ENCODE data around the gene GSTCD. TPM values are rescaled to one million over a fixed set of nuclear protein-coding genes. Genes with fewer than 3 reads are reported as not detected.

Gene GSTCD
- total and polyA plus RNA-seq, 2 donors (not counting 1 experiment from before 2014, with no cell fraction given) = 5.0 to 13.2 TPM

DNA sequence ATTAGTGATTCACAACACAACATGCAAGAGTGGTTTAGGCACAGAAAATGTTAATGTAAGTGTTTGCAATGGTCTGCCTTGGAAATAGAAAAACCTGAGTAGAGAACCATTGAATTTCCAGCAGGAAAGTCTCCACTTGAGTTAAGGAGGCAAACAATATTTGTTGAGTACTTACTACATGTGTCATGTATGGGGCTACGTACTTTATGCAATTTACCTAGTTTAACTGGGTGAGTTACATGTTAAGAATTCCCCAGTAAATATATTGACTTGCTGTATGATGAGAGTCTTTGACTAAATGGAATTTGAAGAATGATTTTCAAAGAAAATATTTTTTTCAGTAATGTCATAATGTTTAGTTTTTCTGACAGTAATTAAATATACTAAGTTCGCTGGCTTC is 178.9 kb downstream of the GSTCD start:
- H3K4me1 Mint-ChIP-seq = no peaks in the 10 kb centered on the region
- Histone ChIP-seq H3K9me3 (ENCODE audit: control extremely low read depth in 1 of 3, control insufficient read depth in 2 of 3, insufficient read depth in 1 of 3, low read length in 2 of 3) (no peaks in the 10 kb centered on the region), H3K4me2 (replicated peaks; ENCODE audit: low read depth, low read length, poor library complexity, severe bottlenecking) (no peak overlapping the region), H3K27me3 (replicated peaks in 1 of 4; ENCODE audit: control extremely low read depth in 1 of 4, control insufficient read depth in 3 of 4, insufficient read depth in 4 of 4, low read length in 3 of 4) (peaks cover 0 to 9% (median 0%) of the 10 kb centered on the region in 4 experiments), H3K4me1 (ENCODE audit: control insufficient read depth in 2 of 2, insufficient read depth in 2 of 2, low read length in 2 of 2) (no peaks in the 10 kb centered on the region), H3K27ac (ENCODE audit: low read length in 2 of 2) (no peak overlapping the region), H3K36me3 (replicated peaks in 1 of 2; ENCODE audit: control extremely low read depth in 1 of 2, control insufficient read depth in 1 of 2, extremely low read depth in 1 of 2, insufficient read depth in 2 of 2, low read length in 1 of 2) (no peaks in the 10 kb centered on the region), H2AFZ (ENCODE audit: insufficient read depth, low read depth, low read length, poor library complexity, severe bottlenecking) (no peak overlapping the region), H3K9ac (ENCODE audit: low read length) (no peak overlapping the region), H3K79me2 (ENCODE audit: control insufficient read depth, insufficient read depth, low read length) (no peaks in the 10 kb centered on the region), H4K20me1 (ENCODE audit: control insufficient read depth, insufficient read depth, low read length, poor library complexity, severe bottlenecking) (no peaks in the 10 kb centered on the region), H3K4me3 (ENCODE audit: control extremely low read depth in 1 of 5, extremely low read depth in 1 of 5, insufficient read depth in 1 of 5, low read depth in 2 of 5, low read length in 4 of 5) (no peak overlapping the region)
- no peak overlapping the region for H3K27ac Mint-ChIP-seq
- DNase-seq = no peak
- TF ChIP-seq, protein P1, sequence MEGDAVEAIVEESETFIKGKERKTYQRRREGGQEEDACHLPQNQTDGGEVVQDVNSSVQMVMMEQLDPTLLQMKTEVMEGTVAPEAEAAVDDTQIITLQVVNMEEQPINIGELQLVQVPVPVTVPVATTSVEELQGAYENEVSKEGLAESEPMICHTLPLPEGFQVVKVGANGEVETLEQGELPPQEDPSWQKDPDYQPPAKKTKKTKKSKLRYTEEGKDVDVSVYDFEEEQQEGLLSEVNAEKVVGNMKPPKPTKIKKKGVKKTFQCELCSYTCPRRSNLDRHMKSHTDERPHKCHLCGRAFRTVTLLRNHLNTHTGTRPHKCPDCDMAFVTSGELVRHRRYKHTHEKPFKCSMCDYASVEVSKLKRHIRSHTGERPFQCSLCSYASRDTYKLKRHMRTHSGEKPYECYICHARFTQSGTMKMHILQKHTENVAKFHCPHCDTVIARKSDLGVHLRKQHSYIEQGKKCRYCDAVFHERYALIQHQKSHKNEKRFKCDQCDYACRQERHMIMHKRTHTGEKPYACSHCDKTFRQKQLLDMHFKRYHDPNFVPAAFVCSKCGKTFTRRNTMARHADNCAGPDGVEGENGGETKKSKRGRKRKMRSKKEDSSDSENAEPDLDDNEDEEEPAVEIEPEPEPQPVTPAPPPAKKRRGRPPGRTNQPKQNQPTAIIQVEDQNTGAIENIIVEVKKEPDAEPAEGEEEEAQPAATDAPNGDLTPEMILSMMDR (IDR thresholded peaks at IDR 0.05) = no peak
- no peak for TF ChIP-seq EZH2 (IDR thresholded peaks at IDR 0.05; ENCODE audit: borderline replicate concordance, insufficient read depth, low read depth, low read length, poor library complexity, severe bottlenecking)
- no peak overlapping the region for H3K4me3 Mint-ChIP-seq
- ChIA-PET CTCF (no interaction called here), POLR2A (no interaction called here)
- H3K27me3 Mint-ChIP-seq = peaks cover 5% of the 10 kb centered on the region
- no peak for ATAC-seq (ENCODE audit: low read depth)
- no CpG with 5 or more reads among the region's 2 CpGs for WGBS (ENCODE audit: insufficient coverage)
- peaks cover 2% of the 10 kb centered on the region for H3K9me3 Mint-ChIP-seq (ENCODE audit: insufficient read depth)
- intact Hi-C loops (cut with micrococcal nuclease) = no loop called here

DNA sequence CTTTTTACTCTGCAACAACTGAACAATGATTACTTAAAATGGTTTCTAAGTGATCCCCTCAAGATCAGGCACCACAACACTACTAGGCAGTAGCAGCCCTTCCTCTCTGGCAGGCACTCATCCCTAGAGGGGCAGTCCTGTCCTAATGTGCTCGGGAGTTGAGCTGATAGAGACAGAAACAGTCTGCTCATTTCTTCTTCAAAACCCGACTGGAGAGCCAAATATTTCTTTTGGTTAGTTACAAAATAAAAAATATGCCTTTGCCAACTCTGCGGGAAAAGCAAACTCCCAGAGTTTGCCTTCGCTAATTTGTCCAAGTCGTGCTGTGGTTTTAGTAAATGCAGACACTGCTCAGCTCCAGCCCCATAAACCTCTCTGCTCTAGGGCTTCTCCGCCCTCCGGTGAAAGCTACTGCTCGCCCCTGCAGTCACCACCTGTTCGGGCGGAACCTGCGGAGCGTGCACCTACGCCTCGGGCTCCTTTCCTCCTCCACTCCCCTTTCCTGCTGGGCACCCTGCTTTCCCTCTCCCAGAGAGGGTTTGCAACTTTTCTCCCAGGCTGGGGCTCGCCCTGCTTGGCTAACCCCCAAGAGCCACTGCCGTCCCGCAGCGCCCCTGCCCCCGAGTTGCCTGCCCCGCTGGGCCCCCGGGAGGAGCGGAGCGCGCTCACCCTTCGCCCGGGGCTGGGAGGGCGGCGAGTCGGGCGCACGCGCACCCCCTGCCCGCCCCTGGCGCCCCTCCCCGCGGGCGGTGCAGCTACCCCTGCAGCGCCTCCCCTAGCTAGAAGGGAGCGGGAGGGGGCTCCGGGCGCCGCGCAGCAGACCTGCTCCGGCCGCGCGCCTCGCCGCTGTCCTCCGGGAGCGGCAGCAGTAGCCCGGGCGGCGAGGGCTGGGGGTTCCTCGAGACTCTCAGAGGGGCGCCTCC is 186.3 kb downstream of the GSTCD start, which contains the start of gene NPNT:
TSS of gene NPNT (plus strand) at position 812 of the 923 bp plus-strand sequence. CDS start 182 bp downstream, outside the sequence.
- peaks cover 13% of the 10 kb centered on the region for H3K4me1 Mint-ChIP-seq
- Histone ChIP-seq H2AFZ (ENCODE audit: insufficient read depth, low read depth, low read length, poor library complexity, severe bottlenecking) (peak within 1 kb of the TSS; percentile 53), H3K4me2 (replicated peaks; ENCODE audit: low read depth, low read length, poor library complexity, severe bottlenecking) (peak within 1 kb of the TSS; percentile 3), H3K4me1 (ENCODE audit: control insufficient read depth in 2 of 2, insufficient read depth in 2 of 2, low read length in 2 of 2) (peaks cover 7 to 10% of the 10 kb centered on the region in 2 donors), H3K9me3 (ENCODE audit: control extremely low read depth in 1 of 3, control insufficient read depth in 2 of 3, insufficient read depth in 1 of 3, low read length in 2 of 3) (no peaks in the 10 kb centered on the region), H3K4me3 (ENCODE audit: control extremely low read depth in 1 of 5, extremely low read depth in 1 of 5, insufficient read depth in 1 of 5, low read depth in 2 of 5, low read length in 4 of 5) (no peak within 1 kb of the TSS), H3K27ac (ENCODE audit: low read length in 2 of 2) (no peak within 1 kb of the TSS), H3K27me3 (replicated peaks in 1 of 4; ENCODE audit: control extremely low read depth in 1 of 4, control insufficient read depth in 3 of 4, insufficient read depth in 4 of 4, low read length in 3 of 4) (peaks cover 0 to 25% (median 16%) of the 10 kb centered on the region in 4 experiments), H3K36me3 (replicated peaks in 1 of 2; ENCODE audit: control extremely low read depth in 1 of 2, control insufficient read depth in 1 of 2, extremely low read depth in 1 of 2, insufficient read depth in 2 of 2, low read length in 1 of 2) (no peaks in the 10 kb centered on the region), H3K79me2 (ENCODE audit: control insufficient read depth, insufficient read depth, low read length) (no peaks in the 10 kb centered on the region), H4K20me1 (ENCODE audit: control insufficient read depth, insufficient read depth, low read length, poor library complexity, severe bottlenecking) (no peaks in the 10 kb centered on the region), H3K9ac (ENCODE audit: low read length) (no peak within 1 kb of the TSS)
- DNase-seq (no peak), ATAC-seq (ENCODE audit: low read depth) (no peak)
- intact Hi-C loops (cut with micrococcal nuclease) = no loop called here
- H3K9me3 Mint-ChIP-seq (ENCODE audit: insufficient read depth) = no peaks in the 10 kb centered on the region
- H3K27ac Mint-ChIP-seq = no peak within 1 kb of the TSS
- CTCF ChIA-PET = no interaction called here
- POLR2A ChIA-PET = no interaction called here
- WGBS (ENCODE audit: insufficient coverage) = 5% methylated on average over 55 of the region's 56 CpGs
- H3K27me3 Mint-ChIP-seq = peaks cover 60% of the 10 kb centered on the region
- TF ChIP-seq EZH2 (IDR thresholded peaks at IDR 0.05; ENCODE audit: borderline replicate concordance, insufficient read depth, low read depth, low read length, poor library complexity, severe bottlenecking) = no peak
- TF ChIP-seq, protein P1 (IDR thresholded peaks at IDR 0.05) = no peak
- peak within 1 kb of the TSS; percentile 54 for H3K4me3 Mint-ChIP-seq

Measured in B cell (primary cell).